ENCODE data around the gene CAPG.

- TF ChIP-seq CTCF (conservative IDR thresholded peaks at IDR 0.05; ENCODE audit: low read length) (no peak), EZH2phosphoT487 (IDR thresholded peaks at IDR 0.05; ENCODE audit: borderline replicate concordance, low read depth, low read length) (no peak)
Observed at GRCh38 chr2:85453571-85453970, 43.4 kb upstream of the CAPG start.
